Measurements from ENCODE around the gene CASQ2.

Gene CASQ2

DNA sequence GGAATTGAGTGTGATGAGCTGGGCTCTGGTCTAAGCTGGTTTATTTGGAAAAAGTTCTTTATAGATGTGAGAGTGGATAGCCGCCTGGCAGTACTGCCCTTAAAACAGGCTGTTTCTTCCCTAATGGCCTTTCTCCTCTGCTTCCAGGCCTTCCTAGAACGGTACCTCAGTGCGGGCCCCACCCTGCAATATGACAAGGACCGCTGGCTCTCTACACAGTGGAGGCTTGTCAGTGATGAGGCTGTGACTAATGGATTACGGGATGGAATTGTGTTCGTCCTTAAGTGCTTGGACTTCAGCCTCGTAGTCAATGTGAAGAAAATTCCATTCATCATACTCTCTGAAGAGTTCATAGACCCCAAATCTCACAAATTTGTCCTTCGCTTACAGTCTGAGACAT is 77.5 kb downstream of the CASQ2 start:
- no peak for DNase-seq (ENCODE audit: extremely low read depth, low read depth)
- TF ChIP-seq, protein P1, sequence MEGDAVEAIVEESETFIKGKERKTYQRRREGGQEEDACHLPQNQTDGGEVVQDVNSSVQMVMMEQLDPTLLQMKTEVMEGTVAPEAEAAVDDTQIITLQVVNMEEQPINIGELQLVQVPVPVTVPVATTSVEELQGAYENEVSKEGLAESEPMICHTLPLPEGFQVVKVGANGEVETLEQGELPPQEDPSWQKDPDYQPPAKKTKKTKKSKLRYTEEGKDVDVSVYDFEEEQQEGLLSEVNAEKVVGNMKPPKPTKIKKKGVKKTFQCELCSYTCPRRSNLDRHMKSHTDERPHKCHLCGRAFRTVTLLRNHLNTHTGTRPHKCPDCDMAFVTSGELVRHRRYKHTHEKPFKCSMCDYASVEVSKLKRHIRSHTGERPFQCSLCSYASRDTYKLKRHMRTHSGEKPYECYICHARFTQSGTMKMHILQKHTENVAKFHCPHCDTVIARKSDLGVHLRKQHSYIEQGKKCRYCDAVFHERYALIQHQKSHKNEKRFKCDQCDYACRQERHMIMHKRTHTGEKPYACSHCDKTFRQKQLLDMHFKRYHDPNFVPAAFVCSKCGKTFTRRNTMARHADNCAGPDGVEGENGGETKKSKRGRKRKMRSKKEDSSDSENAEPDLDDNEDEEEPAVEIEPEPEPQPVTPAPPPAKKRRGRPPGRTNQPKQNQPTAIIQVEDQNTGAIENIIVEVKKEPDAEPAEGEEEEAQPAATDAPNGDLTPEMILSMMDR (IDR thresholded peaks at IDR 0.05; ENCODE audit: low read depth, low read length, missing control alignments): no peak

DNA sequence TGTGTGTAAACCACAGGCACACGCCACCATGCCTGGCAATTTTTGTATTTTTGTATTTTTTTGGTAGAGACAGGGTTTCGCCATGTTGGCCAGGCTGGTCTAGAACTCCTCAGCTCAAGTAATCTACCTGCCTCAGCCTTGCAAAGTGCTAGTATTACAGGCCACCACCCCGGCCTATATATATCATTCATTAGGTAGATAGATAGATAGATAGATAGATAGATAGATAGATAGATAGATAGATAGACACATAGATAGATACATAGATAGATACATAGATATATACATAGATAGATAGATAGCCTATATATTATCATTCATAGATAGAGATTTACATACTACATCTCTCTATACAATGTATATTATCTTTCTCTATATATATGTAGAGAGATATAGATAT is 80.8 kb downstream of the CASQ2 start:
- no peak overlapping the region for H3K4me3 ChIP-seq (replicated peaks; ENCODE audit: low read depth, low read length)
- TF ChIP-seq, protein P1 (IDR thresholded peaks at IDR 0.05; ENCODE audit: low read depth, low read length, missing control alignments): no peak
- no peak for DNase-seq (ENCODE audit: extremely low read depth, low read depth)

More for the DNA sequence above, 77.5 kb downstream of the CASQ2 start:
- no peak overlapping the region for H3K4me3 ChIP-seq (replicated peaks; ENCODE audit: low read depth, low read length)

DNA sequence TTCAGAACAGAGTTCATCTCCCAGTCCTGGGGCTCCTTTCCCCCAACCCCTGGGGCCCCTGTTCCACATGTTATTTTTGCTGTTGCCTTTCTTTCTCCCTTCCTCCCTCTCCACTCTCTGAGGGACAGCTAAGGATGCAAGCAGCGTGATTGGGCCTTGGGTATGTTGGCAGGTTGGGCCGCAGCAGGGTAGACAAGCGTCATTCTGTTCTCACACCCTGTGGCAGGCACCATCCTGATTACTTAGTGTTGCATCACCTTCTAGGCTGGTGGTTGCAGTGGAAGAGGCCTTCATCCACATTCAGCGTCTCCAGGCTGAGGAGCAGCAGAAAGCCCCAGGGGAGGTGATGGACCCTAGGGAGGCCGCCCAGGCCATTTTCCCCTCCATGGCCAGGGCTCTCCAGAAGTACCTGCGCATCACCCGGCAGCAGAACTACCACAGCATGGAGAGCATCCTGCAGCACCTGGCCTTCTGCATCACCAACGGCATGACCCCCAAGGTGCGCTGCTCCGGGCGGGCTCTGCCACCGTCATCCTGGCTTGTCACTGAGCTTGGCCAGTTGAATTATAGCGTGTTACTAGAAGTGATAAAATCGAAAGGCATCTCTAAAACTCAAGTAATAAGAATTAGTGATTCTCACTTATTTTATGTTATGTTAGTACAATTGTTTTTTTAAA is 83.3 kb downstream of the CASQ2 start:
- DNase-seq (ENCODE audit: extremely low read depth, low read depth): no peak
- TF ChIP-seq, protein P1 (IDR thresholded peaks at IDR 0.05; ENCODE audit: low read depth, low read length, missing control alignments): no peak
- H3K4me3 ChIP-seq (replicated peaks; ENCODE audit: low read depth, low read length): no peak overlapping the region

DNA sequence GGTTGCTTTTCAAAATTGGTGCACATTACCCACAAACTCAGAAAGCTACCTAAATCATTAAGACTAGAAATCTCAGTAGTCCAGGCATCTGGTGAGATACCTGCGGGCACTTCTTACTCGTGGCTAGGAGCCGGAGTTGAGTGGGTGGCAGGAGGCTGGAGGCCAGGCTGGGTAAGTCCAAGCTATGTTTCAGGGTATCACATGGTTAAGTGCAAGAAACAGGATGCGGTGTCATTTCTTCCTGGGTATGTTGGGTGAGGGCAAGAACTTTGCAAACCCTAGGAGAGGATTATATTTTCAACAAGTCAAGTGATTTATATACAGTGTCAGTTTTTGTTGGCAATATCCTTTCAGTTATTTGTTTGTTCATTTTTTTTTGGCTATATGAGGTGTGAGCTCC is 85.7 kb downstream of the CASQ2 start:
- no peak overlapping the region for H3K4me3 ChIP-seq (replicated peaks; ENCODE audit: low read depth, low read length)
- TF ChIP-seq, protein P1 (IDR thresholded peaks at IDR 0.05; ENCODE audit: low read depth, low read length, missing control alignments): no peak
- no peak for DNase-seq (ENCODE audit: extremely low read depth, low read depth)

DNA sequence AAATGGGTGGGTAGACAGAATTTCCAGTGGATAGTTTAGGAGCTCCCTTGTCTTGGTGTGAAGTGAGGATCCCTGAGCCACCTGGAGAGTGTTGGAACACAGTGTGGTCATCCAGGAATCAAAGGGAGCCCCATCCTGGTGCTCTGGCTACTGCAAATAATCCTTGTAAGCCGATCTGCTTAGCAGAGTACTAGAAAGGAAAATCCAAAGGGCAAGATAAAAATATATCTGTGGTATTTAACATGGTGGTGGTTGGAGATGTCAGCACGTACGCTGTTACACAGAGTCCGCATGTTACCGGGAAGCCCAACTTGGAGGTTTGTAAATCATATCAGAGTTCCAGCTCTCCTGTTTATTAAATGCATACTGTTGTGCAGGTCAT is 87.8 kb downstream of the CASQ2 start:
- H3K4me3 ChIP-seq (replicated peaks; ENCODE audit: low read depth, low read length): no peak overlapping the region
- DNase-seq (ENCODE audit: extremely low read depth, low read depth): no peak
- TF ChIP-seq, protein P1 (IDR thresholded peaks at IDR 0.05; ENCODE audit: low read depth, low read length, missing control alignments): no peak

DNA sequence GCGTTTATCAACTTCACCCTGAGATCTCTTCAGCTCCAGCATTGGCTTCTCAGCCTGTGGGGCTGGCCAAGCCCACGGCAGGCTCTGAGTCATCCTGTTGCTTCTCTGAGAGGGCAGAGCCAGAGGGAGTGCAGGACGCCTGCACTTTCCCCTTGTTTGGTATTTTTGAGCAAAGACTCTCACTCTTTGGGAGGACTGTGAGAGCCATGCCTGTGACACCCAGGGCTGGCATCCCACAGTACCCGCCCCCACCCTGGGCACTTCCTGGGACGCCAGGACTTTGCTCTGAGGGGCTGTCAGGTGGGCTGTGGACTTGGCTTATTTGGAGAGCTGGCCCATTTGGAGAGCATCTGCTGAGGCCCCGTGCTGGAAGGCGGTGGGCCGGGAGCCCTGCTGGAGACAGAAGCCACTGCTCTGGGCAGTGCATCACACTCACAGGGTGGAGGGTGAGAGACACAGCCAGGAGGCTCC is 89.3 kb downstream of the CASQ2 start:
- DNase-seq (ENCODE audit: extremely low read depth, low read depth): peak; percentile 24
- TF ChIP-seq, protein P1 (IDR thresholded peaks at IDR 0.05; ENCODE audit: low read depth, low read length, missing control alignments): no peak
- no peak overlapping the region for H3K4me3 ChIP-seq (replicated peaks; ENCODE audit: low read depth, low read length)

DNA sequence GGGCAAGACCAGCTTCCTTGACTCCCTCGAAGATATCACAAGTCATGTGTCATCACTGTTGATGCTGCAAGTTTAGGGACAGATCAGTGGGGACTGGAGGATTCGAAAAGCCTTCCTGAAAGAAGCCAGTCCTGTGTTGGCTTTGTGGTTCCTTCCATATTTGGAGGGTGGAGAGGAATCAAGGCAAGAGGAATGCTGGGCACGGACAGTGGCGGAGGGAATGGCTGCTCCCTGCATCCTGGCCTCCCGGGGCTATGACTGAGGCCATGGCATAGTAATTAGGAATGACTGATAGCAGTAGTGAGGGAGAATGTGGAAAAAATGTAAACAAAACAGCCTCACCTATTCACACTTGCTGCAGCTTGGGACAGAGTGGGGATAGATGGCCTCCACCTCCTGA is 90.4 kb downstream of the CASQ2 start:
- TF ChIP-seq, protein P1 (IDR thresholded peaks at IDR 0.05; ENCODE audit: low read depth, low read length, missing control alignments): no peak
- no peak for DNase-seq (ENCODE audit: extremely low read depth, low read depth)
- no peak overlapping the region for H3K4me3 ChIP-seq (replicated peaks; ENCODE audit: low read depth, low read length)
